ENCODE results near the gene NOP53.
"Not testable (repeated sequence)": the region's sequence is repeated elsewhere in the genome, so short reads cannot be mapped to it uniquely, and the experiment has no call there.

NOP53 gene

DNA sequence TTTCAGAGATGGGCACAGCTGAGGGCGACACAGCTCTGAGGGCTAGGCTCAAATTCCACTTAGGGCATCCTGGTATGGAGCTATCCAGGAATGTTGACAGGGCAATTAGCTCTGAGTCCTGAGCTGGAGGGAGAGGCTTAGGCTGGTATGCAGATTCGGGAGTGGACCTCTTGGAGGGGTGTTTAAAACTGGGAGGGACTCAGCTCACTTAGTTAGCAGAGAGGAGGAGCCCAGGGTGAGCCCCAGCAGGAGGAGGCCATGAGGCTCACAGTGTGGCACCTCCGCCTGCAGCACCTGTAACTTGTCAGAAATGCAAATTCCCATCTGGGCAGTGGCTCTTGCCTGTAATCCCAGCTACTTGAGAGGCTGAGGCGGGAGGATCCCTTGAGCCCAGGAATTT, 10.2 kb upstream of the NOP53 start:
- Histone ChIP-seq H3K36me3 (no peaks in the 10 kb centered on the region; the same call in 1 of the 2 replicates), H3K27me3 (no peaks in the 10 kb centered on the region), H3K4me1 (no peaks in the 10 kb centered on the region), H3K9me3 (no peaks in the 10 kb centered on the region), H3K4me3 (ENCODE audit: low read depth, low read length) (no peak overlapping the region)
- no peak for DNase-seq
- TF ChIP-seq, protein P1, sequence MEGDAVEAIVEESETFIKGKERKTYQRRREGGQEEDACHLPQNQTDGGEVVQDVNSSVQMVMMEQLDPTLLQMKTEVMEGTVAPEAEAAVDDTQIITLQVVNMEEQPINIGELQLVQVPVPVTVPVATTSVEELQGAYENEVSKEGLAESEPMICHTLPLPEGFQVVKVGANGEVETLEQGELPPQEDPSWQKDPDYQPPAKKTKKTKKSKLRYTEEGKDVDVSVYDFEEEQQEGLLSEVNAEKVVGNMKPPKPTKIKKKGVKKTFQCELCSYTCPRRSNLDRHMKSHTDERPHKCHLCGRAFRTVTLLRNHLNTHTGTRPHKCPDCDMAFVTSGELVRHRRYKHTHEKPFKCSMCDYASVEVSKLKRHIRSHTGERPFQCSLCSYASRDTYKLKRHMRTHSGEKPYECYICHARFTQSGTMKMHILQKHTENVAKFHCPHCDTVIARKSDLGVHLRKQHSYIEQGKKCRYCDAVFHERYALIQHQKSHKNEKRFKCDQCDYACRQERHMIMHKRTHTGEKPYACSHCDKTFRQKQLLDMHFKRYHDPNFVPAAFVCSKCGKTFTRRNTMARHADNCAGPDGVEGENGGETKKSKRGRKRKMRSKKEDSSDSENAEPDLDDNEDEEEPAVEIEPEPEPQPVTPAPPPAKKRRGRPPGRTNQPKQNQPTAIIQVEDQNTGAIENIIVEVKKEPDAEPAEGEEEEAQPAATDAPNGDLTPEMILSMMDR (IDR thresholded peaks at IDR 0.05; ENCODE audit: low read depth, low read length), result no peak

DNA sequence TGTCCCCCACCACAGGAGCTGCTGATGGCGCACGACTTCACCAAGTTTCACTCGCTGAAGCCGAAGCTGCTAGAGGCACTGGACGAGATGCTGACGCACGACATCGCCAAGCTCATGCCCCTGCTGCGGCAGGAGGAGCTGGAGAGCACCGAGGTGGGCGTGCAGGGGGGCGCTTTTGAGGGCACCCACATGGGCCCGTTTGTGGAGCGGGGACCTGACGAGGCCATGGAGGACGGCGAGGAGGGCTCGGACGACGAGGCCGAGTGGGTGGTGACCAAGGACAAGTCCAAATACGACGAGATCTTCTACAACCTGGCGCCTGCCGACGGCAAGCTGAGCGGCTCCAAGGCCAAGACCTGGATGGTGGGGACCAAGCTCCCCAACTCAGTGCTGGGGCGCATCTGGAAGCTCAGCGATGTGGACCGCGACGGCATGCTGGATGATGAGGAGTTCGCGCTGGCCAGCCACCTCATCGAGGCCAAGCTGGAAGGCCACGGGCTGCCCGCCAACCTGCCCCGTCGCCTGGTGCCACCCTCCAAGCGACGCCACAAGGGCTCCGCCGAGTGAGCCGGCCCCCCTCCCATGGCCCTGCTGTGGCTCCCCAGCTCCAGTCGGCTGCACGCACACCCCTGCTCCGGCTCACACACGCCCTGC, 4.4 kb upstream of the NOP53 start:
- Histone ChIP-seq H3K9me3 (no peaks in the 10 kb centered on the region), H3K27me3 (no peaks in the 10 kb centered on the region), H3K4me1 (peaks cover 5% of the 10 kb centered on the region), H3K4me3 (ENCODE audit: low read depth, low read length) (no peak overlapping the region), H3K36me3 (peaks cover 3% of the 10 kb centered on the region; the same call in 1 of the 2 replicates)
- no peak for DNase-seq
- TF ChIP-seq, protein P1 (IDR thresholded peaks at IDR 0.05; ENCODE audit: low read depth, low read length), result no peak

DNA sequence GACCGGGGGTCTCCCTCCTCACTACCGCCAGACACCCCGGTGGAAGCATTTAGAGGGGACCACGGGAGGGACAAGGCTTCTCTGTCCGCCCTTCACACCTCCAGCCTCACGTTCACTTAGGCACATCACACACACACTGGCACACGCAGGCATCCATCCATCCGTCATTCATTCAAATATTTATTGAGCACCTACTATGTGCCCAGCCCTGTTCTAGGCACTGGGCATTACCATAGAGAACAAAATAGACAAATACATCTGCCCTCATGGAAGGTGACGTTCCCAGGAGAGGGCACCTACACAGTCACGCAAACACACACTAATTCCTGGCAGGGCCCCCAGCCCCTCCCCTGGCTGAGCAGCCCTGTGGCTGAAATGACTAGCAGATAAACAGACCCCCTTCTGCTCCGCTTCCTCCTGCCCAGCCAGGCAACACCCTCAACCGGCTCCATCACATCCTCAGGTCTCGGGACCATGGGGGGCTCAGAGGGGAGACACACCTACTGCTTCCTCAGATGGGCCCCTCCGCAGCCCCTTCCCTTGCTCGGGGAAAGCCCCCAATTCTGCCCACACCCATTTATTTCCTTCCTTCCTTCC, 3.7 kb upstream of the NOP53 start:
- Histone ChIP-seq H3K4me1 (peaks cover 5% of the 10 kb centered on the region), H3K36me3 (peaks cover 6% of the 10 kb centered on the region), H3K4me3 (ENCODE audit: low read depth, low read length) (no peak overlapping the region), H3K27me3 (no peaks in the 10 kb centered on the region), H3K9me3 (no peaks in the 10 kb centered on the region)
- TF ChIP-seq, protein P1 (IDR thresholded peaks at IDR 0.05; ENCODE audit: low read depth, low read length), result no peak
- no peak for DNase-seq

DNA sequence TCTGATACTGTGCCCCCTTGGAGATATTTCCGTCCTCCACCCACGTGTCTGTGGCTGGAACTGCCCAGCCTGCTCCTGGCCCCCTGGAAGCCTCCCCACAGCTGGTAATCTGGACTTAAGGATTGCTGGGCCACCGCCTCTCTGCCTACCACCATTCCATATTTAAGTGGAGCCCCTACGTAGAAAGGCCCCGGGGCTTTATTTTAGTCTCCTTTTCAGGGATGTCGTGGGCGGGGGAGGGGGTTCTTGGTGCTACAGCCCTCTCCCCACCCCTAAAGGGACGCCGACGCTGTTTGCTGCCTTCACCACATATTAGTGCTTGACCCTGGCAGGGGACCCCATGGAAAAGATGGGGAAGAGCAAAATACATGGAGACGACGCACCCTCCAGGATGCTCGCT, 2.7 kb upstream of the NOP53 start:
- Histone ChIP-seq H3K27me3 (no peaks in the 10 kb centered on the region), H3K4me1 (peaks cover 5% of the 10 kb centered on the region), H3K36me3 (peaks cover 15% of the 10 kb centered on the region), H3K4me3 (ENCODE audit: low read depth, low read length) (no peak overlapping the region), H3K9me3 (no peaks in the 10 kb centered on the region)
- no peak for DNase-seq
- TF ChIP-seq, protein P1 (IDR thresholded peaks at IDR 0.05; ENCODE audit: low read depth, low read length), result no peak

DNA sequence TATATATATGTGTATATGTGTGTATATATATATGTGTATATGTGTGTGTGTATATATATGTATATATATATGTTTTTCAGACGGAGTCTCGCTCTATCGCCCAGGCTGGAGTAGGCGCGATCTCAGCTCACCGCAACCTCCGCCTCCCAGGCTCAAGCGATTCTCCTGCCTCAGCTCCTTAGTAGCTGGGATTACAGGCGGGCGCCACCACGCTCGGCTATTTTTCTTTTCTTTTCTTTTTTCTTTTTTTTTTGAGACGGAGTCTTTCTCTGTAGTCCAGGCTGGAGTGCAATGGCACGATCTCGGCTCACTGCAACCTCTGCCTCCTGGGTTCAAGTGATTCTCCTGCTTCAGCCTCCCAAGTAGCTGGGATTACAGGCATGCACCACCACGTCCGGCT, 783 bp downstream of the NOP53 start:
- DNase-seq, H3K27me3 ChIP-seq, H3K4me1 ChIP-seq, H3K9me3 ChIP-seq: not testable (repeated sequence)
- Histone ChIP-seq H3K4me3 (ENCODE audit: low read depth, low read length) (peak overlapping the region; percentile 76), H3K36me3 (peaks cover 46% of the 10 kb centered on the region)

DNA sequence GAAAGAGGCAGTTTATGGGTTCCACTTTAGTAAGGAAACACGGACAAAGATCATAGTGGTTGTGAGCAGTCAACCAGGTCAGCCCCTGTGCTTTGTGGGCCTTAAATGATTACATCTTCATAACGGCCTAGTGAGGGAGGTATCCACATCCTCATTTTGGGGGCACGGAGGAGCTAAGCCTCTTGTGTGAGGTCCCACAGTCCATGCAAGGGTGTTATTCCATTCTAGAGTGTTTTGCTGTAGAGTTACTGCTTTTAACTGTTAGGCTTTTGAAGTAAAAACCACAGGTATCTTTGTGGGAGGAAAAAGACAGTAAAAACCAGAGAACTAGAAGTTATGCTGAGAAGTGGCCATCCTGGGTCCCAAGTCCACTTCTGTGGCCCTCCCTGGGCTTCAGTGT, 4.0 kb downstream of the NOP53 start:
- Histone ChIP-seq H3K9me3 (no peaks in the 10 kb centered on the region), H3K27me3 (no peaks in the 10 kb centered on the region), H3K4me3 (ENCODE audit: low read depth, low read length) (no peak overlapping the region), H3K36me3 (peaks cover 75% of the 10 kb centered on the region), H3K4me1 (no peaks in the 10 kb centered on the region)
- TF ChIP-seq, protein P1 (IDR thresholded peaks at IDR 0.05; ENCODE audit: low read depth, low read length), result no peak
- no peak for DNase-seq
